ENCODE measurements around the gene ADCY5. TPM values are rescaled to one million over a fixed set of nuclear protein-coding genes. Genes with fewer than 3 reads are reported as not detected.
A peak's percentile ranks its signal among the peaks of the same experiment; 100 is the strongest.

ADCY5 gene
- total and polyA plus RNA-seq, 8 donors: 3.4 to 17.6 (median 14.2) TPM

DNA sequence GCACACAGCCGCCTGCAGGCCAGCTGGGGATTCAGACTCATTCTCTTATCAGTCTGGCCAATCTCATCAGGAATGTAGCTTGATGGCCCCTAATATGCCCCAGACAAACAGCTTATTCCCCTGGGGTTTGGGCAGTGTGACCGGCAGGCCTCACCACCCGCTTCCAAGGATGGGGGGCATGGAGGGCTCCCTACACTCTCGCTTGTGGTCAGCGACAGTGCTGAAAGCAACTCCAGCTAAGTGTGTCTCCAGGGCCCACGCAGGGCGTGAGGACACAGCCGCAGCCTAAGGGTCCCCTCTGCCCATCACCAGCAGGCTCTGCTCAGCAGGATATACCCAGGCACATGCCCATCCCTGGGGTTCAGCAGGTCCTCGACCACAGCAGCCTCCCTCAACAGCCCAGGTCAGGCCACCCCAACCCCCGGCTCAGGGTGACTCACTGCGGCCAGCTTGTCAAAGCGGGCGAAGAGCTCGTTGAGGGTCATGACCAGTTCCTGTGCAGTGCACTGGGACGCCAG lies 116.7 kb downstream of the ADCY5 start:
- TF ChIP-seq, protein P1, sequence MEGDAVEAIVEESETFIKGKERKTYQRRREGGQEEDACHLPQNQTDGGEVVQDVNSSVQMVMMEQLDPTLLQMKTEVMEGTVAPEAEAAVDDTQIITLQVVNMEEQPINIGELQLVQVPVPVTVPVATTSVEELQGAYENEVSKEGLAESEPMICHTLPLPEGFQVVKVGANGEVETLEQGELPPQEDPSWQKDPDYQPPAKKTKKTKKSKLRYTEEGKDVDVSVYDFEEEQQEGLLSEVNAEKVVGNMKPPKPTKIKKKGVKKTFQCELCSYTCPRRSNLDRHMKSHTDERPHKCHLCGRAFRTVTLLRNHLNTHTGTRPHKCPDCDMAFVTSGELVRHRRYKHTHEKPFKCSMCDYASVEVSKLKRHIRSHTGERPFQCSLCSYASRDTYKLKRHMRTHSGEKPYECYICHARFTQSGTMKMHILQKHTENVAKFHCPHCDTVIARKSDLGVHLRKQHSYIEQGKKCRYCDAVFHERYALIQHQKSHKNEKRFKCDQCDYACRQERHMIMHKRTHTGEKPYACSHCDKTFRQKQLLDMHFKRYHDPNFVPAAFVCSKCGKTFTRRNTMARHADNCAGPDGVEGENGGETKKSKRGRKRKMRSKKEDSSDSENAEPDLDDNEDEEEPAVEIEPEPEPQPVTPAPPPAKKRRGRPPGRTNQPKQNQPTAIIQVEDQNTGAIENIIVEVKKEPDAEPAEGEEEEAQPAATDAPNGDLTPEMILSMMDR (IDR thresholded peaks at IDR 0.05): no peak
- H3K27ac ChIP-seq: no peak overlapping the region
- intact Hi-C loops (cut with DNase I): loop anchor here in 1 of 2 donors (10.0 kb wide), 1 partner anchor 223 kb away; no protein-coding TSS in a partner anchor
- DNase-seq (peak in 2 of 4 donors; percentile 34 to 76), ATAC-seq (no peak)
- H3K9me3 ChIP-seq: no peaks in the 10 kb centered on the region
- peaks cover 0 to 5% of the 10 kb centered on the region in 2 donors for H3K27me3 ChIP-seq
- no peaks in the 10 kb centered on the region for H3K36me3 ChIP-seq
- no peak overlapping the region for H3K4me3 ChIP-seq
- H3K4me1 ChIP-seq: no peaks in the 10 kb centered on the region

DNA sequence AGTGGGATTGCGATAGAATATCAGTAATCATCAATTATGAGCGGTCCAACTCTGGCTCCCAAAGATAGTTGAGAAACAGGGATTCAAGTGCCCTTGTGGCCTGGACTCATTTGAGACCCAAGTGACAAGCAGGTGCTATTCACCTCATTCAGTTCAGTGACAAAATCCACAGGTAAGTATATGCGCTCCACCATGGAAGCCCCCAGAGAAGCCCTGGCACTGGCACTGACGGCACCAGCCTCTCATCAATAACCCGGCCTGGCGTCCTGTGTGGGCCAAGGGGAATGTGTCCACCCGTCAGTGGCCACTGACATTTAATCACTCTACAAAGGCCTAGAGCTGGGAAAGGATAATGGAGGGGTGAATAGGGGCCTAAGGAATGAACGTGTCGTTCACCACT lies 117.2 kb downstream of the ADCY5 start:
- Histone ChIP-seq H3K4me3 (no peak overlapping the region), H3K9me3 (no peaks in the 10 kb centered on the region), H3K27ac (no peak overlapping the region), H3K27me3 (peaks cover 0 to 5% of the 10 kb centered on the region in 2 donors), H3K4me1 (no peaks in the 10 kb centered on the region), H3K36me3 (no peaks in the 10 kb centered on the region)
- ATAC-seq (no peak), DNase-seq (peak in 2 of 4 donors; percentile 10 to 57)
- TF ChIP-seq, protein P1 (IDR thresholded peaks at IDR 0.05): no peak
- intact Hi-C loops (cut with DNase I): loop anchor here in 1 of 2 donors (10.0 kb wide), 1 partner anchor 223 kb away; no protein-coding TSS in a partner anchor

DNA sequence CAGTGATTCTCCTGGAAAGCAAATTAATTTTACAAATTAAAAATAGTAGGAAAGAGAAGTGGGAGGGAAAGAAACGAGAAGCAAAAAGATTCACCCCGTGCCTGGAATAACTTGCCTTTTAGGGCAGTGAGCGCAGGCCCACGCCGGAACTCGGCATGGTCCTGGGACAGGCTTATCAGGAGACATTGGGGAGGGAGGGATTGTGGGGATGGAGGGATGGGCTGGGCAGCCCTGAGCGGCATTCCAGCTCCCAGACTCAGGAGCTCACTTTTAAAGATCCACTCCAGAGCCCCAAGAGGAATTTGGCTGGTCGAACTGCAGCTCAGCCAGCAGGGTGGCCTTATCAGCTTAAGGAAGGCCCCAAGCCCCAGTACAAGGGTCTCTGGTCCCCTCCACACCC lies 117.9 kb downstream of the ADCY5 start:
- peak in 2 of 4 donors; percentile 18 to 68 for DNase-seq
- intact Hi-C loops (cut with DNase I): loop anchor here in 1 of 2 donors (10.0 kb wide), 1 partner anchor 224 kb away; no protein-coding TSS in a partner anchor
- Histone ChIP-seq H3K27ac (no peak overlapping the region), H3K4me1 (no peaks in the 10 kb centered on the region), H3K9me3 (no peaks in the 10 kb centered on the region), H3K27me3 (peaks cover 0 to 5% of the 10 kb centered on the region in 2 donors), H3K36me3 (no peaks in the 10 kb centered on the region), H3K4me3 (no peak overlapping the region)
- TF ChIP-seq, protein P1 (IDR thresholded peaks at IDR 0.05): no peak
- no peak for ATAC-seq

DNA sequence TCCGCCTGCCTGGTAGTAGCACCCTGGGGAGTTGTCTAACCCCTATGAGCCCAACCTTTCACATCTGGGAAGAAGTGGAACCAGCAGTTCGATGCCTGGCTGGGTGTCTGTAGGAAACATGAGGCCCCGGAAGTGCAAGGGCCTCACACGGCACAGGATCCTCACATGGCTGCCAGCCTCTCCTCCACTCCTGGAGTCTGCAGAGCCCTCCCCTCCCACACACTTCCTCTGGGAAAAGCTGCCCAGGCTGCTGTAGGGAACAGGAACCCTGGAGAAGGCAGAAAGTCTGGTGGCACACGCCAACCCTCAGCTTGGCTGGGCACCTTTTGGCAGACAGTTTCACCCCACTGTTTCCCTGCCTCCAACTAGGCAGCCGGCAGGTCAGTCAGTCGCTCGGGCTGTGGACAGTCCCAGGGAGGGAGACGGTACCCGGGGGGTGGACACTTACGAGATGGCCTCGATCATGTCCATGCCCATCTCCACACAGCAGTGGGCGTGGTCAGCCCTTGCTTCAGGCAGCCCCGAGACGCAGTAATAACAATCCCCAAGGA lies 118.4 kb downstream of the ADCY5 start:
- intact Hi-C loops (cut with DNase I): loop anchor here in 1 of 2 donors (10.0 kb wide), 1 partner anchor 224 kb away; no protein-coding TSS in a partner anchor
- Histone ChIP-seq H3K9me3 (no peaks in the 10 kb centered on the region), H3K27ac (no peak overlapping the region), H3K27me3 (peaks cover 0 to 5% of the 10 kb centered on the region in 2 donors), H3K4me3 (no peak overlapping the region), H3K4me1 (no peaks in the 10 kb centered on the region), H3K36me3 (no peaks in the 10 kb centered on the region)
- DNase-seq: peak in 1 of 4 donors; percentile 43
- TF ChIP-seq, protein P1 (IDR thresholded peaks at IDR 0.05): no peak
- ATAC-seq: no peak

DNA sequence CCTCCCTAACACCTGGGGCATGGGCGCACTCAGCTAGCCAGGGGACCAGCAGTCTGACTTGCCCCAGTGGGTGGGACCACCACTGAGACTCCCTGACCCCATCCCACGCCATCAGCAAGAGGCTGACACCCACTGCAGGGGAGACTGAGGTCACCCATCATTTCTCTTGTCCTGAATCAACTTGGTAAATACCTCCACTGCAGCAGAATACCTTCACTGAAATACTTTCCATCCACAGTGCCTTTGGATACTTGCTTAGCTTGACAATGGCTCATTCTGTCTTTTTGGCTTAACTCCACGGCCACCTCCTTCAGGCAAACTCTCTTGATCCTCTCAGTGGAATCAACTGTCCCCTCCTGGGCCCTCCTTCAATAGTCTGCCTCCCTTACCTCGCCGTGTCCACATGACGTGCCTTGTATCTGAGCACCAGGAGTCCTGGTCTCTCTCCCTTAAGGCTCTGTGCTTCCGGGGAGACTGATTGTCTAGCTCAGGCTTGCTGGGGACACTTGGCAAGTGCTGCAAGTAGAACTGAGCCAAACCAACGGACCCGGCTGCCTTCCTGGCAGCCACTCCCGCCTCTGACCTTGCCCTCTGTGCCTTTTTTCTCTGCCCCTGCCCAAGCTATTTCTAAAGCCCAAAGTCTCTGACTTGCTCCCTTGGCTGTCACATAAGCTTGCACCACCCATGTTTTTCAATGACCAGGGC lies 119.1 kb downstream of the ADCY5 start:
- TF ChIP-seq, protein P1 (IDR thresholded peaks at IDR 0.05): no peak
- Histone ChIP-seq H3K4me1 (no peaks in the 10 kb centered on the region), H3K9me3 (no peaks in the 10 kb centered on the region), H3K4me3 (no peak overlapping the region), H3K27me3 (peaks cover 0 to 5% of the 10 kb centered on the region in 2 donors), H3K36me3 (no peaks in the 10 kb centered on the region), H3K27ac (no peak overlapping the region)
- no peak for ATAC-seq
- DNase-seq: peak in 1 of 4 donors; percentile 32
- intact Hi-C loops (cut with DNase I): loop anchor here in 1 of 2 donors (5.0 to 10.0 kb wide), 2 partner anchors 163 to 225 kb away; no protein-coding TSS in a partner anchor
